H9 (cell line): ENCODE measurements around the gene CD247. TPM values are rescaled to one million over a fixed set of nuclear protein-coding genes. Genes with fewer than 3 reads are reported as not detected.
A peak's percentile ranks its signal among the peaks of the same experiment; 100 is the strongest.

Source experiments
- DNase-seq: peaks from one replicate; pipeline ENCODE4 v3.0.0-alpha.2; 2017
- H2AFZ ChIP-seq: one replicate; pipeline ENCODE4 v1.6.1; 2013; ENCODE audit warnings: mild to moderate bottlenecking, low read length, control low read depth, moderate library complexity
- H2AK5ac ChIP-seq: 2 replicates; pipeline ENCODE4 v1.6.1; 2013; ENCODE audit warnings: low read length, control low read depth, mixed read lengths; ENCODE audit not compliant: insufficient read length
- H2BK120ac ChIP-seq: one replicate; pipeline ENCODE4 v1.6.1; 2013; ENCODE audit warnings: low read depth, mild to moderate bottlenecking, low read length, control low read depth, inconsistent platforms; ENCODE audit not compliant: poor library complexity, severe bottlenecking
- H2BK12ac ChIP-seq: 2 replicates; pipeline ENCODE4 v1.6.1; 2013; ENCODE audit warnings: low read length, control low read depth, mixed read lengths, low read depth; ENCODE audit not compliant: insufficient read length
- H2BK15ac ChIP-seq: 2 replicates; pipeline ENCODE4 v1.6.1; 2013; ENCODE audit warnings: low read depth, low read length, control low read depth
- H2BK20ac ChIP-seq: one replicate; pipeline ENCODE4 v1.6.1; 2013; ENCODE audit warnings: low read depth, mild to moderate bottlenecking, low read length, control low read depth, inconsistent platforms; ENCODE audit not compliant: poor library complexity, severe bottlenecking
- H2BK5ac ChIP-seq: 2 replicates; pipeline ENCODE4 v1.6.1; 2013; ENCODE audit warnings: low read length, control low read depth, mixed read lengths; ENCODE audit not compliant: insufficient read length
- H3K14ac ChIP-seq: 2 replicates; pipeline ENCODE4 v1.6.1; 2013; ENCODE audit warnings: low read length, control low read depth; ENCODE audit not compliant: insufficient read depth
- H3K18ac ChIP-seq: 2 replicates; pipeline ENCODE4 v1.6.1; 2013; ENCODE audit warnings: low read depth, mild to moderate bottlenecking, mixed read lengths, low read length, control low read depth; ENCODE audit not compliant: insufficient read length
- H3K23ac ChIP-seq: 2 replicates; pipeline ENCODE4 v1.6.1; 2013; ENCODE audit warnings: low read length, control low read depth, mixed read lengths, low read depth; ENCODE audit not compliant: insufficient read length
- H3K23me2 ChIP-seq: 2 replicates; pipeline ENCODE4 v1.6.1; 2013; ENCODE audit warnings: low read depth, mild to moderate bottlenecking, mixed read lengths, low read length, control low read depth; ENCODE audit not compliant: insufficient read length, poor library complexity, severe bottlenecking
- H3K27ac ChIP-seq: 2 replicates; pipeline ENCODE4 v1.5.1; 2013; ENCODE audit warnings: low read length, control low read depth, mixed read lengths, low read depth; ENCODE audit not compliant: insufficient read length
- H3K27me3 ChIP-seq: 2 replicates; pipeline ENCODE4 v1.6.1; 2013; ENCODE audit warnings: low read length, control low read depth, inconsistent platforms; ENCODE audit not compliant: insufficient read depth
- H3K4ac ChIP-seq: 2 replicates; pipeline ENCODE4 v1.6.1; 2013; ENCODE audit warnings: low read depth, mild to moderate bottlenecking, control low read depth, inconsistent platforms, low read length, moderate library complexity
- H3K4me1 ChIP-seq: 2 replicates; pipeline ENCODE4 v1.6.1; 2013; ENCODE audit warnings: low read length, control low read depth, inconsistent platforms; ENCODE audit not compliant: insufficient read depth
- H3K4me2 ChIP-seq: 2 replicates; pipeline ENCODE4 v1.6.1; 2013; ENCODE audit warnings: low read length, control low read depth, mixed read lengths; ENCODE audit not compliant: insufficient read length, insufficient read depth
- H3K56ac ChIP-seq: 2 replicates; pipeline ENCODE4 v1.6.1; 2013; ENCODE audit warnings: low read depth, mild to moderate bottlenecking, mixed read lengths, low read length, control low read depth; ENCODE audit not compliant: insufficient read length
- H3K79me1 ChIP-seq: 2 replicates; pipeline ENCODE4 v1.6.1; 2013; ENCODE audit warnings: low read depth, mild to moderate bottlenecking, moderate library complexity, low read length, control low read depth, inconsistent platforms; ENCODE audit not compliant: insufficient read depth, poor library complexity, severe bottlenecking
- H3K79me2 ChIP-seq: 2 replicates; pipeline ENCODE4 v1.6.1; 2013; ENCODE audit warnings: low read length, control low read depth, inconsistent platforms; ENCODE audit not compliant: insufficient read depth
- H3K9ac ChIP-seq: 2 replicates; pipeline ENCODE4 v1.6.1; 2013; ENCODE audit warnings: low read length, control low read depth, mixed read lengths; ENCODE audit not compliant: insufficient read length; ENCODE audit errors: extremely low read depth
- H3K9me3 ChIP-seq: one replicate; pipeline ENCODE4 v1.6.1; 2013; ENCODE audit warnings: low read depth, low read length, inconsistent platforms; ENCODE audit not compliant: control insufficient read depth
- H3T11ph ChIP-seq: one replicate; pipeline ENCODE4 v1.6.1; 2013; ENCODE audit warnings: mild to moderate bottlenecking, low read length, control low read depth, inconsistent platforms
- H4K20me1 ChIP-seq: one replicate; pipeline ENCODE4 v1.6.1; 2013; ENCODE audit not compliant: control insufficient read depth, insufficient read length, insufficient read depth
- H4K5ac ChIP-seq: 2 replicates; pipeline ENCODE4 v1.6.1; 2013; ENCODE audit warnings: low read depth, mild to moderate bottlenecking, mixed read lengths, low read length, control low read depth; ENCODE audit not compliant: insufficient read length
- H4K8ac ChIP-seq: replicated peaks from 2 replicates; pipeline ENCODE4 v1.6.1; 2013; ENCODE audit warnings: low read length, control low read depth, mixed read lengths, low read depth; ENCODE audit not compliant: insufficient read length
- H4K91ac ChIP-seq: 2 replicates; pipeline ENCODE4 v1.6.1; 2013; ENCODE audit warnings: low read depth, mild to moderate bottlenecking, moderate library complexity, mixed read lengths, low read length, control low read depth; ENCODE audit not compliant: insufficient read length
- H3K27ac Mint-ChIP-seq, 3 experiments: 2 replicates in 2 of 3; 3 replicates in 1 of 3; pipeline ENCODE4 v1.8.0; 2020 to 2021; ENCODE audit warnings: mixed read lengths in 3 of 3, mild to moderate bottlenecking in 1 of 3, moderate library complexity in 1 of 3
- H3K27me3 Mint-ChIP-seq: 2 replicates; pipeline ENCODE4 v1.8.0; 2021; ENCODE audit warnings: low read depth, mild to moderate bottlenecking, moderate library complexity, mixed read lengths
- H3K36me3 Mint-ChIP-seq, 3 experiments: 2 replicates in 2 of 3; 3 replicates in 1 of 3; pipeline ENCODE4 v1.8.0; 2020 to 2021; ENCODE audit warnings: low read depth in 3 of 3, mixed read lengths in 3 of 3; ENCODE audit not compliant: insufficient read depth in 1 of 3
- H3K4me1 Mint-ChIP-seq, 2 experiments: 2 replicates each; pipeline ENCODE4 v1.8.0; 2020; ENCODE audit warnings: mixed read lengths in 2 of 2
- H3K4me3 Mint-ChIP-seq, 2 experiments: 2 replicates in 1 of 2; 3 replicates in 1 of 2; pipeline ENCODE4 v1.8.0; 2020 to 2021; ENCODE audit warnings: mild to moderate bottlenecking in 2 of 2, mixed read lengths in 2 of 2, moderate library complexity in 1 of 2
- H3K9me3 Mint-ChIP-seq, 2 experiments: 2 replicates in 1 of 2; 3 replicates in 1 of 2; pipeline ENCODE4 v1.8.0; 2020; ENCODE audit warnings: mild to moderate bottlenecking in 2 of 2, mixed read lengths in 2 of 2, moderate library complexity in 1 of 2
- CTCF ChIP-seq: fragments of 200-600 bp; sonication (generic); conservative IDR thresholded peaks from 3 replicates; pipeline ENCODE4 v1.8.0; 2021; ENCODE audit warnings: antibody characterized with exemption, mild to moderate bottlenecking
- WGBS: extraction: QIAGEN DNeasy Blood & Tissue Kit; methylation state at CpG from one replicate; pipeline ENCODE4 v1.1.7; 2013; ENCODE audit warnings: missing lambda C conversion rate, low lambda C conversion rate, mixed read lengths; ENCODE audit not compliant: insufficient read length; ENCODE audit errors: extremely low coverage; 5-methylcytosine and 5-hydroxymethylcytosine counted together
- total RNA-seq: library from RNA; stranded (reverse); gene quantifications from 2 replicates; pipeline ENCODE4 v1.2.1, GENCODE V29; 2021

The CD247 gene
- total RNA-seq, 1 experiment from 2014 or later, result 1.2 TPM

DNA sequence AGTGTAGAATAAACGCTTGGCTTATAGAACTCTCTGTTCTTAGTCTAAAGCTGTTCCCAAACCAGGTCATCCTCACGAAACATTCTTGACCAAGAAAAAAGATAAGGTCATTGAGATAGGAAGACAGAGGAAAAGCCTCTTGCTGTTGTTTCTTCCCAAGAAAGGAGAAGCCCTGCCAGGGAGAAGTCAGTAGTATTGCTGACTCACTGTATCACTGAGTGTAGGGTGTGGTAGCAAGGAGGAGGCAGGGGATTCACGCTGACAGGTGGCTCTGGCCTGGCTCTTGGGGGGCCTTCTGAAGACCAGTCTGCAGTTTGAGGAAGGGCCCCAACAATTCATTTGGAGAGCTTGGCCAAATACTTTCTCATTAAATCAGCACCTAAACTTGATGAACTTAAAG, 97.8 kb downstream of the CD247 start:
- H3K9ac ChIP-seq, result no peak overlapping the region
- WGBS, result no CpG with 5 or more reads among the region's 3 CpGs
- H2BK15ac ChIP-seq, result no peak overlapping the region
- no peaks in the 10 kb centered on the region for H3K23me2 ChIP-seq
- H3K23ac ChIP-seq, result no peak overlapping the region
- Mint-ChIP-seq H3K27ac (peak overlapping the region in 2 of 3 experiments; percentile 9 to 60; a peak in 2 of 7 replicates), H3K4me3 (no peak overlapping the region), H3K9me3 (no peaks in the 10 kb centered on the region), H3K4me1 (peaks cover 27 to 40% of the 10 kb centered on the region in 2 experiments), H3K36me3 (peaks cover 15 to 32% (median 26%) of the 10 kb centered on the region in 3 experiments; a peak in 6 of 7 replicates), H3K27me3 (no peaks in the 10 kb centered on the region)
- H3K4me1 ChIP-seq, result peaks cover 12% of the 10 kb centered on the region; the same call in 1 of the 2 replicates
- H2AFZ ChIP-seq, result no peak overlapping the region
- no peak overlapping the region for H3T11ph ChIP-seq
- H4K8ac ChIP-seq, result no peak overlapping the region
- no peak overlapping the region for H2AK5ac ChIP-seq
- no peak overlapping the region for H3K18ac ChIP-seq
- no peaks in the 10 kb centered on the region for H3K9me3 ChIP-seq
- H3K27me3 ChIP-seq, result no peaks in the 10 kb centered on the region
- H3K79me2 ChIP-seq, result no peaks in the 10 kb centered on the region
- no peak overlapping the region for H3K4ac ChIP-seq
- no peak overlapping the region for H3K14ac ChIP-seq
- H3K79me1 ChIP-seq, result no peaks in the 10 kb centered on the region
- no peak overlapping the region for H2BK120ac ChIP-seq
- H2BK5ac ChIP-seq, result no peak overlapping the region
- DNase-seq, result no peak
- H2BK20ac ChIP-seq, result no peak overlapping the region
- no peak for TF ChIP-seq CTCF
- H3K4me2 ChIP-seq, result no peak overlapping the region
- no peaks in the 10 kb centered on the region for H4K20me1 ChIP-seq
- no peak overlapping the region for H2BK12ac ChIP-seq
- H3K27ac ChIP-seq, result no peak overlapping the region
- no peak overlapping the region for H3K56ac ChIP-seq
- H4K5ac ChIP-seq, result no peak overlapping the region
- no peak overlapping the region for H4K91ac ChIP-seq
